Hematopoietic multipotent progenitor cell treated with erythropoietin and hydrocortisone succinate and interleukin-3 and kit ligand, for 15 days (in vitro differentiated cells): ENCODE data around the gene RPAP2.
"Not testable (repeated sequence)": the region's sequence is repeated elsewhere in the genome, so short reads cannot be mapped to it uniquely, and the experiment has no call there.

Source experiments
- DNase-seq: peaks from one replicate; pipeline ENCODE4 v3.0.0-alpha.2; 2015; ENCODE audit warnings: low spot score

RPAP2 gene

DNA sequence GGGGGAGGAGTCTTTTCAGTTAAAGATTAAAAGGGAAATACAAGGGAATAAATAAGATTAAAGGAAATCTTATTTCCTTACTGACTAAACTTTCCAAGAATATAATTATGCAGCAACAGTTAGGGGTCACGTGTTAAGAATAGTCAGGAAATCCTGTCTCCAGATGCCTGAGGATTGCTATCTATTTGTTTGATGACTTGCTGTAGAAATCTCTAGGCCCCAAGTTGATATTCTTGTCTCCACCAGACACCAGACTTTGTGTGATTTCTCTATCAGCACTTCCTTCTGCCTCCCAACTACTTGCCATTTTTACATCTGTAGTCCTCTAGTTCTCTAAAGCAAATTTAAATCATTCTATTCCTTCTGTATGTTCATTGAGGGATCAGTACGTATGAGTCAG, 77.5 kb downstream of the RPAP2 start:
- DNase-seq = no peak

DNA sequence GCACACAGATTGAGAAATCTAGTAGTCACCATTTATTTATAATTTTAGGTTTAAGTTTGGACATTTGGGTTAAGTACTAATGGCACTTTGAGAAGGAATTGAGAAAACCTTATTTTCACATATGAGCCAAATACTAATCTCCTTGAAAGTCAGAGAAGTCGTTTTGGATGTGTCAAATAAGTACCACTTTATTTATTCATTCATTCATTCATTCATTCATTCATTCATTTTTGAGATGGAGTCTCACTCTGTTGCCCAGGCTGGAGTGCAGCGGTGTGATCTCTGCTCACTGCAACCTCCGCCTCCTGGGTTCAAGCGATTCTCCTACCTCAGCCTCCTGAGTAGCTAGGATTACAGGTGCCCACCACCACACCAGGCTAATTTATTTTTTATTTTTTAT, 79.1 kb downstream of the RPAP2 start:
- DNase-seq = not testable (repeated sequence)

DNA sequence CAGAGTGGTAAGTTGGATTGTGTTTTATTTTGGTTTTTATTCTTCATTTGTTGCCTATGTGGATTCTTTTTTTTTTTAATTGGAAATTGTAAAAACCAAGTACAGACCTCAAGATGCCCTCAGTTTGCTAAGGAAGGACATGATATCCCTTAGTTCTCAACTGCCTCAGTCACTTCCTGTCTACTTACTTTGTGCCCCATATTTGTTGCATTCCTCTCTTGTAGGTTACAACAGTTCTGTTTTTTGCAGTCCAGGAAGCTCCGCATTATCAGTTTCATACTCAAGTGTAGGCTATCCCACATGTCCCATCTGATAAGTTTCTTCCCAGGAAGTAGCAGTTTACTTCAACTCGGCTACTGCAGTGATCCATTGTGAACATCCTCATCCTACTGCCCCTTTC, 82.0 kb downstream of the RPAP2 start:
- DNase-seq = no peak

DNA sequence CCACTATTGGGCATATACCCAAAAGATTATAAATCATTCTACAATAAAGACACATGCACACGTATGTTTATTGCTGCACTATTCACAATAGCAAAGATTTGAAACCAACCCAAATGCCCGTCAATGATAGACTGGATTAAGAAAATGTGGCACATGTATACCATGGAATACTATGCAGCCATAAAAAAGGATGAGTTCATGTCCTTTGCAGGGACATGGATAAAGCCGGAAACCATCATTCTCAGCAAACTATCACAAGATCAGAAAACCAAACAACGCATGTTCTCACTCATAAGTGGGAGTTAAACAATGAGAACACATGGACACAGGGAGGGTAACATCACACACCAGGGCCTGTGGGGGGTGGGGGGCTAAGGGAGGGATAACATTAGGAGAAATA, 95.1 kb downstream of the RPAP2 start:
- not testable (repeated sequence) for DNase-seq

DNA sequence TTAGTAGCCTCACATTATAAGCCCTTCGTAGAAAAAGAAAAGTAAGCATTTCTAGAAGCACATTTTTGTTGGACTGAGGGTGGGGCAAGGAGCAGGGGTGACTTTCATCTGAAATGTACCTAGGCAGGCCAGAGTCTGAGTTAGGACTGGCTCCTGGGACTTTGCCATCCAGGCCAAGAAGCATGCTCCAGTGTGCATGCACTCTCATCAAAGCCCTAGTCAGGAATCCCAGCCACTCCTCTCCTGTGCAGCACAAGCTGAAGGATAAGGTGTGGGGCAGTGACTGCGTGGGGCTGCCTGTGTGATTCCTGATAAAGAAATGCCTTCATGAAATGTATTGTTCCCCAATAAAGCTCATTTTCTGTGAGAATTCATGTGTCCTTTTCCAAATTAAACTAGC, 99.7 kb downstream of the RPAP2 start:
- DNase-seq = no peak

DNA sequence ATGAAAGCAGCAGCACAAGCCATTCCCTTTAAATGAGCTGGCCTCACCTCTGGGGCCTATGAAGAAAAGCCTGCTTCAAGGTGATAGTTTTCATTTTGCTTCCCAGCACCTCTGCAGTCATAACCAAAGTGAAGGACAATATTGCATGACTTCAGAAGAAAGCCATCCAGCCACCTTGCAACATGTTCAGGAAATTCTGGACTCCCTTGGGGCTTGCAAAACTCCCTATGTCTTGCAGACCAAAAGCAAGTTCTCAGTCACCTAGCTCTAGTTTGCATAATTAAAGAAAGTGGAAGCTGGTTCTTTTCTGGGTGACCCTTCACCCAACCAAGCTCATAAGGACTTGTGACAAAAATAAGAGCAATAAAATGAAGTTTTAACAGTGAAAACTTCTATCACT, 100.2 kb downstream of the RPAP2 start:
- DNase-seq = no peak

DNA sequence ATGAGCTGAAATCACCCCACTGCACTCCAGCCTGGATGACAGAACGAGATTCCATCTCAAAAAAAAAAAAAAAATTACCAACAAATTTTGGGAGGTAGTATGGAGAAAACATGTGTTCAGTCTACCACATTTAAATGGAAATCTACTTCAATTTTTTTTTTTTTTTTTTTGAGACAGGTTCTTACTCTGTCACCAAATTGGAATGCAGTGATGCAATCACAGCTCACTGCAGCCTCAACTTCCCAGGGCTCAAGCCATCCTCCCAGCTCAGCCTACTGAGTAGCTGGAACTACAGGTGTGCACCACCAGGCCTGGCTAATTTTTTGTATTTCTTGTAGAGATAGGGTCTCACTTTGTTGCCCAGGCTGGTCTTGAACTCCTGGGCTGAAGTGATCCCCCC, 105.8 kb downstream of the RPAP2 start:
- DNase-seq = no peak

DNA sequence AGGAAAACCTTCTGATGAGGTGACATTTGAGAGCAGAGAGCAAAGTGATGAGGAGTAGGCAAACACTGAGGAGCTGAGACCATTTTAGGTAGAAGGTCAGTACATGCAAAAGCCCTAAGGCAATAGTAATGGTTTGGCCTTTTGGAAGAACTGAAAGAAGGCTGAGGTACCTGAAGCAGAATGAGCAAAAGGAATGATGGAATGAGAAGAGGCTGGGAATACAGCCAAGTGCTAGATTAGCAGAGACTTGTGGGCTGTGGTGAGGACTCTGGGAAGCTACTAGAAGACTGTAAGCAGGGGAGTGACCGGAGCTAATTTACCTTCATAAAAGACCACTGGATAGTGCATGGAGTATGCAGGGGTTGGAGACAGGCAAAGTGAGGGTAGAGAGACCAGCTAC, 110.0 kb downstream of the RPAP2 start:
- DNase-seq = no peak

DNA sequence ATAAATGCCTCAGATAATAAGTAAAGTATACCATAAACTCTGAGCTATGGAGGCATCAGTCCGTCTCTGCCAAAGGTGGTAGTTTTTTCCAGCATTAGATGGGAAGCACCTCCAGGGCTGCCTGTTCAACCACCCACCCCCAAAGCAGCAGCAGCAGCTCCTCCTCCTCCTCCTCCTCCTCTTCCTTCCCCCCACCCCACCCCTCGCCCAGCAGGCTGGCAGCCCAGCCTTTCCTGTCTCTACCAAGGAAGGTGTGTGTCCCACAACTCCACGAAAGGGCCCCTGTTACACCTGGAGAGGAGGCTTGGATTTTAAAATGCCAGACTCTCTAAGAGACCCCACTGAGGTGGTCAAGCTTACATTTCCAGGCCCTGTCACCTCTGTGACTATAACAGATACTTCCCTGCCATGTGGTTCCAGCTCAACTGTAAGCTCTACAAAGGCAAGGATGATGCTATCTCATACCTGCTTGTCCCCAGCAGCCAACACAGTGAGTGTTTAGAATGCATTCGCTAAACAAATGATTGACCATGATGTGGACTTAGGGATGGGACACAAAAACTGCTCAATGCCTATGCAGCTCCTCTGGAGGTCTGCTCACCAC, 111.2 kb downstream of the RPAP2 start:
- DNase-seq = no peak

DNA sequence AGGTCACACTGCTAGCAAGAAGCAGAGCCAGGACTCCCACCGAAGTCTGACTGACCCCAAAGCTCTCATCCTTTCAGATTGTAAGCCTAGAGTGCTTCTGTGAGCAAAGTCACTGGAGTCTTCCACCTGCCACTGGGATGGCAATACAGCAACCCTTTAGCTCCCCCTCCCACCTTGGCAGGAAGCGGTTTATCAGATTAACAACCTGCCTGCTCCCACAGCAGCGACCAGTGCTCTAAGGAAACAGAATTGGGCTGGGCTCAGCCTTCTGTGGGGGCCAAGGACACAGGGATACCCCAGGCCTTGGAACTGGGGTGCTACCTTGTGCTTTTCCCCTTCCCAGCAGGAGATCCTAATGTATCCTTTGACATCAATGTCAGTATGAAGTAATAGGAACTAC, 111.8 kb downstream of the RPAP2 start:
- DNase-seq = no peak

DNA sequence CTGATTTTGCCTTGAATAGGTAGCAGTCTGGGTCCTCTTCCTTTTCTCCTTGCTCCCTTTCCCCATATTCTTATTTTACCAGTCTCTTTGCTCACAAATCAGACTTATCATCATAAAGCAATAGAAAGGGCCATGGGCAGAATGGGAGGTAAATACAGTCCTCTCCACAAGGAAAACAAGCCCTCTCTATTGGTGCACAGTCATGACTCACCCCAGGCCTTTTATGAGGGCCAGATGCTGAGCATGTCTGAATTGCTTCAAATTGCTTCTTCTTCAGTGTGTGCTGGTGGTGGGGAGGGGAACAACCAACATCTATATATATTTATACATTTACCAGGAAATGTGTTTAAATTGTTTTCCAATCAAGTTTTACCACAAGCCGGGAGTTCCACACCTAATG, 112.7 kb downstream of the RPAP2 start:
- DNase-seq = no peak

DNA sequence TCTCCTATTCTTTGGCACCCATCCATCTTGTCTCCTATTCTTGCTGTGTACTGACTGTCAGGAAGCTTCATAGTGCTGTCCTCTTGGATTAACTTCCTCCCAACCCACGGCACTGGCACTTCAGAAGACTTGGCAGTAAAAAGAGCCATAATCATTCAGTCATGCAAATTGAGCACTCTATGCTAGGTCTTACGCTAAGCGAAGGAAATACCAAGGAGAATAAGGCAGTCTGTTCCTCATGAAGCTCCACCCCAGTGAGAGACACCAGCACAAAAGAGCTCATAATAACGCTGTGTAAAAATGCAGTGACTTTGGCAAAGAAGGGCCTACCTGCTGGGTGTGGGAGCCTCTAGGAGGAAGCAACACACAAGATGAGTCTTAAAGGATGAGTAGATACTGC, 120.8 kb downstream of the RPAP2 start:
- no peak for DNase-seq

DNA sequence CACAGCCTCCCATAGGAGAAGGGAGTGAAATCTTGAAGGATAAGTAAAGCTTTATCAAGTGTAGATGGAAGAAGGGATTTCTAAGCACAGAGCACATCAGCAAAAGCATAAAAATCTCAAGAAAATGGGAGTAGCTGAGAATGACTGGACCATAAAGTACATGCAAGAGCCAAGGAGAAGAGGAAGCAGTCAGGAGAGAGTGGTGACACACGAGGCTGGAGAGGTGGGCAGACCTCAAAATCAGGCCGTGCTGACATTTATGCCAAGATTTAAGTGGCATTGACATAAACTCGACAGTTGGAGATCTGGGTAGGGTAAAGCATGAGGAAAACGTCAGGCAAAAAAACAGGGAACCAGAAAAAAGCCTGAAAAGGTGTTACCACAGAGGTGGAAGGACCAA, 125.5 kb downstream of the RPAP2 start:
- no peak for DNase-seq

DNA sequence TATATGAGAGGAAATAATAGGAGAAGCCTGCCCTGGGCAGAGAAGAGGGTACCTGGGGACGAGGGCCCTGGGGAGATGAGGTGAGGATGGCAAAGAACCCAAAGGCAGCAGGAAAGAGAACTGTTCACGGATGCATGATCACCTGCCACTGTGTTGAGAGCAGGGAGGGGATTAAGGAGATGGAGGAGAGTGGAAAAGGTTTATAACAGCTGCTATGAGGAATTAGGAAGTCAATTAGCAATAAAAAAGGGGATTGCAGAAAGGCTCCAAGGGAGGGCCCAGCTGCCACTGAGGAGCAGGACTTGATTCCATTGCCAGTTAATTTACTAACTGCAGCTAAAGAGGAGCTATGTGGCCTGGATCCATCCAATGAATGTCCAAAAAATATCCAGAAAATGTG, 126.8 kb downstream of the RPAP2 start:
- DNase-seq = no peak

DNA sequence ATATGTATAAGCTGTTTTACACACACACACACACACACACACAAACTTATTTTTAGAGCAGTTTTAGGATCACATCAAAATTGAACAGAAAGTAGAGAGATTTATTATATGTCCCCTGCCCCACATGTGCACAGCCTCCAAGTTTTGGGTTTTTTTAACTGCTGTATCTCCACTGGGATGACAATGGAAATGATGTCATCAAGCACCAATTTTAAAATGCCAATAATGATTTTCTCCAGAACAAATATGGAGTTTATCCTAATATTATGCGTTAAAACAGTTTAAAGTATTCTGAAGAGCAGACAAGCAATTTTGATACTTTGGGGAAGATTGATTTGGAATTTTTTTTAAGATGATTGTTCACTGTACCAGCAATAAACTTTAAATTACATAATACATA, 131.2 kb downstream of the RPAP2 start:
- DNase-seq = no peak

DNA sequence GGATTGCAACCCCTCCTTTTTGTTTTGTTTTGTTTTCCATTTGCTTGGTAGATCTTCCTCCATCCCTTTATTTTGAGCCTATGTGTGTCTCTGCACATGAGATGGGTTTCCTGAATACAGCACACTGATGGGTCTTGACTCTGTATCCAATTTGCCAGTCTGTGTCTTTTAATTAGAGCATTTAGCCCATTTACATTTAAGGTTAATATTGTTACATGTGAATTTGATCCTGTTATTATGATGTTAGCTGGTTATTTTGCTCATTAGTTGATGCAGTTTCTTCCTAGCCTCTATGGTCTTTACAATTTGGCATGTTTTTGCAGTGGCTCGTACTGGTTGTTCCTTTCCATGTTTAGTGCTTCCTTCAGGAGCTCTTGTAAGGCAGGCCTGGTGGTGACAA, 135.7 kb downstream of the RPAP2 start:
- DNase-seq = not testable (repeated sequence)

DNA sequence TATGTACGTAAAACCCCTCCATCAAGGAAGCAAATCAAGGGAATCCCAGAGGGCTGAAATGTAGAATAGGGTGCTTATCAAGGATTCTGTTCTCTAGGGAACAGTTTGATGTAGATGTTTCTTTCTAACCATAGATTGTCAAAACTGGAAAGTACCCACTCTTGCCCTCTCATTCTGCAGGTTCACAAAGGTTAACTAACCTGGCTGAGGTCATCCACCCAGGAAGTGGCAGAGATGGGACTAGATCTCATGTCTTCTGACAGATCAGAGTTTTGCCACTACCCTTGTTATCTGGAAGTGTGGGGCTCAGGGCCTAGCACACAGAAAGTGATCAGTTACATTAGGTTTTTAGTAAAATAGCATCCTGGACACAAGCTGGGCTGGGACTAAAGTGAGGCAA, 140.4 kb downstream of the RPAP2 start:
- no peak for DNase-seq

DNA sequence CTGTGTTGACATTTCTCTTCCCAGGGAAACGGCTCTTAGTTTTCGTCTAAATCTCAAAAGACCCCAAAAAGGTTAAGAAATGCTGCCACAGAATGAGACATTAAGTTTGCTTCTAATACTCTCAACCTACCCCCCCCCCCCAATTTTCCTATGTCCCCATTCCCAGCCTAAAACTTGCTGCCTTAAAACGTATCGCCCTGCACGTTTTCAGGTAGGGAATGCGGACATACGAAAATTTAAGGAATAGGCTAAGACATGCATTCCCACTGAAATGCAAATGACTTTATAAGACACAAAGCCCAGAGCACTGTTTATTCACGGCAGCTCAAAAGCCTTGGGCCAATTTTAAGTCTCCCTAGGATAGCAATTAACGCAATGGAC, 142.4 kb downstream of the RPAP2 start:
- no peak for DNase-seq

DNA sequence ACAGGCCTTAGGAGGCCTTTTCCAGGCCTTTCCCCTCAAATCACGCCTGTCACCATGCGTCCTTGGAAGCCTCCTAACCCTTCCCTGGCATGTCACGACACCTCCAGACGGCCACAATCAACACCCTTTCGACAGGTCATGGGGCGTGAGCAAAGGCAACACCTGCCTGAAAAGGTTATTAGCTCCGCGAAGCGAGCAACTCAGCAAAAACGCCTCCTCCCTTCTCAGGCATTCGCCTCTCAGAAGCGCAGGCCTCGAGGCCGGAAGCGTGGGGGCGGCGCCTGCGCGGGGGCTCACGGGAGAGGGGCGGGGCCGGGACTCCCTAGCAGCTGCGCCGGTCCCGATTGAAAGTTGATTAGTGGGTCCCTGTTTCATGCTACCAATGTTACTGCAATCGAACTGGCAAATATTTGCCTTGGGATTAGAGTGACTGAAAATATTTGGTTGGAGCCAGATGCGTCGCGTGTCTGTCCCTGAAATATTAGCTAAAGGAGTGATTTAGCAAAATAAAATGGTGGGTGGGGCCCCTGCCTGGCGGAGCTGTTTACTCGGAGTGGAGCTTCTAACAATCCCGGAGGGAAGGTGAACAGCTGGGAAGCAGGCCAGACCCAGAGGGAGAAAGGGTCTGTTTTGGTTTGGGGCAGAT, 143.0 kb downstream of the RPAP2 start:
- DNase-seq = no peak

DNA sequence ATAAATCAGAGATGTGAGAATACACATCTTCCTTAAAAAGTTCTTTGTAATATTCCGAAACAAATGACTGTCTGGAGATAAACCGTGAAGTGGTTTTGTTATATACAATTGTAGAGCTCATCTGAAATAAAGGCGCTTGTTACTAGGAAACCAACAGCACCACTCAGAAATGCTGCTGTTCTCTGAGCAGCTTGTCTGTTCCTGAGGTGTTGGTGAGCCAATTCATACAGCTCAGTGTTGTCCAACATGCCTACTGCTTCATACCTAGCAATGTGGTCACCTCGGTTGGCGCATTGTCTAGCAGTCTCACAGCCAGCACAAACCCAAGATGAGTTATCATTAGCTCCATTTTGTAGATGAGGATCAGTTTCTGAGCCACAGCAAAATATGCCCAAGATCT, 143.5 kb downstream of the RPAP2 start:
- DNase-seq = no peak

DNA sequence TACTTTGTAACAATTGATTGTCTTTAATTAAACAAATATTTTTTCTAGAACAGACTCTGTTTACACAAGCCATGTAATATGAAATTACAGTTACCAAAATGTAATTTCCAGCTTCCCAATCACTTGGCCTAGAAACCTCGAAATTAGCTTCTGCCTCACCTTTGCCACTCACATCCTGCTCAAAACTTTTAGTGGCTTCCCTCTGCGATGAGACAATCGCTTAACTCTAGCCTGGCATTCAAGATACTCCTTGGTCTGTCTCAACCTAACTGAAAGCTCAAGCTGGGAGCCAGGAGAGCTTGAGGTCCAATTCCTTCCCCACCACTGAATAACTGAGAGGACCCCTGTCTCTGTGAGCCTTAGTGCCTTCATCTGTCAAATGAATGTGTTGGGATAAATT, 145.0 kb downstream of the RPAP2 start:
- DNase-seq = no peak

DNA sequence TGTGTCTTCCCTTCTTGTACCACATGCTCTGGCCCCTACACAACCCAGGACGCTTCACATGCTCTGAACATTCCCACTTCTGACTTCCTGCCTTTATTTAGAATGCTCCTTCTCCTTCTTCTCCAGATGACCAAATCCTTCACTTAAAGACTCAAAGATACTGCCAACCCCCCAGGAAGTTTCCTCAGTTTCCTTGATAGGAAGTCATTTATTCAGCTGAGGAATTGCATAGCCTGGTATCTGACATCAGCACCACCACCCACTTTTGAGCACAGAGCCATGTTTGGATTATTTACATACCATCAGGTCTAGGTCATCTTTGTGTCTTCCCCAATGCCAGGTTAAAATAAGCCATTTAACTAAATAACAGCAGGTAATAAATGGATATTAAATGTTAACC, 145.5 kb downstream of the RPAP2 start:
- DNase-seq = no peak

DNA sequence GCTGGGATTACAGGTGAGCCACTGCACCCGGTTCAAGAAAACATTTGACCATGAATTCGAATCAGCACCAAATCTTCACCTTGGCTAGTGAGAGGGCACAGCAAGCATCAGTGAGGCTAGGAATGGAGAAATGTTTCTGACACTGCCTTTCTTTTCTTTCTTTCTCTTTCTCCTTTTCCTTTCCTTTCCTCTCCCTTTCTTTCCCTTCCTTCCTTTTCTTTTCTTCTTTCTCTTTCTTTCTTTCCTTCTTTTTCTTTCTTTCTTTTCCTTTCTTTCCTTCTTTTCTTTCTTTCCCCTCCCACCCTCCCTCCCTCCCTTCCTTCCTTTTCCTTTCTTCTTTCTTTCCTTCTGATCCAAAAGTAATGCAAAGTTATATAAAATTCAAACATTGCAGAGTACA, 147.0 kb downstream of the RPAP2 start:
- DNase-seq = no peak

DNA sequence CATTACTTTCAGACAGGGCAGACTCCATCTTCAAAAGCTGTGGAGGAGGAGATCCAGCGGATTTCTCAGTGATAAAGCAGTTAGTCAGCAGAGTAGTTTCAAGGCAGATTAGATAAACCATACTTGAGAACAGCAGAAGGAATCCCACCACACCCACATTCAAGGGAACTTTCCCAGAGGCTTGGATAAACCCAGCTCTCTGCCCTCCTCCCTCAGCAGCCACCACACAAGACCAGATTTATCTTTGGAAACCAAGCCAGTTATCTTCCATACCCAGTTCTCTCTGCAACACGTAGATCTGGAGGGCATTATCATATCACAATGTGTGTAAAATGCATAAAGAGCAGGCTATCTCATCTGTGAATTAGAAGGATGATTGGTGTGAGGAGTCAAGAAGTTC, 147.7 kb downstream of the RPAP2 start:
- DNase-seq = no peak
